Stimulated activated CD4-positive, alpha-beta T cell treated with anti-CD3 and anti-CD28 coated beads, Interleukin-15, amount 100 ng/mL, for 1 hour (primary cell): ENCODE data around the gene RNF123.

Source experiments
- DNase-seq, 2 donors: peaks; one replicate each; pipeline ENCODE4 v3.0.0-alpha.2; 2020; ENCODE audit warnings: low read depth in 1 of 2, low spot score in 1 of 2

The RNF123 gene

DNA sequence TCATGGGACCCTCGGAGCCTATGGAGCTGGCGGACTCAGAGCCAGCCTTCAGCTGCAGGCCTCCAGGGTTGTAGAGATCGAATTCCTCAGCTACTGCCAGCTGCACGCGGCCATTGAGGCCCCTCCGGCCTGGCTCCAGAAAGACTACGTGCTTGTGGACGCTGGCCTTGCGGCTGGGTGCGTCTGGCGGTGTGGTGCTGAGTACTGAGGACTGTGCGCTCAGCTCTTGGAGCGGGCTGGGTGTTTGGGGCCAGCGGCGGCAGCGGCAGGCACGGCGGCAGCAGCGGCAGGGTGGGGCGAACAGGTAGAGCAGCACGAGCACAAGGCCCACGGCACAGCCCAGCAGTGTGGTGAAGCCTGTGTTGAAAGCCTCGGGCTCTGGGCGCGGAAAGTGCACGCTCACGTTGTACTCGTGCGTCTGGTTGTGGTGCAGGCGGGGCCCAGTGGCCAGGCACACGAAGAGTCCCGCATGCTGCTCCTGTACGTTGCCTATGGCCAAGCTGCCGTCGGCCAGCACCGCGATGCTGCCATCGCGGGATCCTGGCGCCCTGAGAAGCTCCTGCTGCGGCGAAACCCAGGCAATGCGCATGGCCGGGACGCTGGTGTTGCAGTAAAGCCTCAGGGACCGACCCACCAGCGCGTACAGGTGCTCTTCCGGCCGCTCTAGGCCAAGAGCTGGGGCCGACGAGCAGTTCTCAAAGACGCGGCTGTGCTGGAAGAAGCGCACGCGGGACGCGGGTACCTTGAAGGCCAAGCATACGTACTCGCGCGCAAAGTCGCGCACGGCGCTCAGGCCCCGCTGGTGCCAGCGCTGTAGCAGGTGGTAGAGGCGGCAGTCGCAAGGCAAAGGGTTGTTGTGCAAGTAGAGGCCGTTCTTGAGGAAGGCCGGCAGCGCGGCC, 28.9 kb downstream of the RNF123 start:
- DNase-seq = no peak

DNA sequence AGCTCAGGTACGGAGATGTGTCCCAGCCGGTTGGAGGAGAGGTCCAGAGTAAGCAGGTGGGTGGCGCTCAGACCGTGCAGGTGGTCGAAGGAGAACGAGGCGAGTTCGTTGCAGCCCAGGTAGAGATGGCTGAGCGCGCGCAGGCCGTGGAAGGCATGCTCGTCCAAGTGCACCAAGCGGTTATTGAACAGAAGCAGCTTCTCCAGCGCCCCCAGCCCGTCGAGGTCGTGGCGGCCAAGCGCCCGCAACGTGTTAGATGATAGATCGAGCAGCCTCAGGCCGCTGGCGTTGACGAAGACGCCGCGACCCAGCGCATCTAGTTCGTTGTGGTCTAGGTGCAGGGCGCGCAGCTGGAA, 29.5 kb downstream of the RNF123 start:
- no peak for DNase-seq

- peak; percentile 72 to 82 for DNase-seq
Measured at GRCh38 chr3:49719214-49719884, 30.0 kb downstream of the RNF123 start, which contains the start of gene AMIGO3. AMIGO3 (minus strand) TSS chr3:49719684; CDS start chr3:49719465, 219 bp downstream.

DNA sequence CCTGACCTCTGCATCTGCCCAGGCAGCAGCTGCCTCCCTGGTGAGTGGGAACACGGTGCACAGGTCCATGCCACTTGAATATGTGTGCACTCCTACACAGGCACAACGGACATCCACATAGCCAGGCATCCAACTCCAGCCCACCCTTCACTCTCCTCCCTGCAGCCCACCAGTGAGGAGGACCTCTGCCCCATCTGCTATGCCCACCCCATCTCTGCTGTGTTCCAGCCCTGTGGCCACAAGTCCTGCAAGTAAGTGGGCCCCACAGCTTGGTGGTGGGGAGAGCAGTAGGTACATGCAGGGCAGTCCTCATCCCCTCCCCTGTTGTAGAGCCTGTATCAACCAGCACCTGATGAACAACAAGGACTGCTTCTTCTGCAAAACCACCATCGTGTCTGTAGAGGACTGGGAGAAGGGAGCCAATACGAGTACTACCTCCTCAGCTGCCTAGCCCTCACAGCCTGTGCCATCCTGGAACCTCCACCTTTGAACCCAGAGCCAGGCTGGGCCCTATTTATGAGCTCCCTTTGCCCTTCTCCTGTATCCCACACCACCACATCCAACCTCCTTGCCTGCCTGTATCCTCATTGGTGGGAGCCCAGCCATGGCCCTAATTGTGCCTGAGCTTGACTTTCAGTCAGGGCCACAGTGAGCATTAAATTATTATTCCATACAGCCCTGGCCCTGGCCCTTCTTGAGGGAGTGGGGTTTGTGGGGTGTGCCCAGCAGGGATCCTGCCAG, 31.7 kb downstream of the RNF123 start:
- no peak for DNase-seq

DNA sequence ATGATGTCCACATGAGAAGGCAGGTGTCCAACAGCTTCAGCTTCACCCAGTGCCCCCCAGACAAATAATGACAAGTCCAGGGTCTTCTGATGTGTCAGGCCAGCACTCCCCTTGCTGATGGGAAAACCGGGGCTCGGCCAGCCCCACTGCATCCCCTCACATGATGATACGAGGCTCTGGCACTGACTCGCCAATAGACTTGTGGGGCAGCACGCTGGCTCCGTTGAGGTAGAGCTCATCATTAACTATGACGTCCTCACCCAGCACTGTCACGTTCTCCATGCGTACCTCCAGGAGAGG, 32.2 kb downstream of the RNF123 start:
- no peak for DNase-seq

- no peak for DNase-seq
Measured at GRCh38 chr3:49721896-49722781, 32.8 kb downstream of the RNF123 start.

- DNase-seq = no peak
Measured at GRCh38 chr3:49722896-49723295, 33.5 kb downstream of the RNF123 start.

GRCh38 chr3:49723296-49723627, 33.9 kb downstream of the RNF123 start:
- DNase-seq = peak; percentile 26 to 34

- peak; percentile 79 to 88 for DNase-seq
Measured at GRCh38 chr3:49723628-49724551, 34.5 kb downstream of the RNF123 start, which contains the start of gene GMPPB. GMPPB (minus strand) TSS chr3:49723951; CDS start chr3:49723726, 225 bp downstream.

DNA sequence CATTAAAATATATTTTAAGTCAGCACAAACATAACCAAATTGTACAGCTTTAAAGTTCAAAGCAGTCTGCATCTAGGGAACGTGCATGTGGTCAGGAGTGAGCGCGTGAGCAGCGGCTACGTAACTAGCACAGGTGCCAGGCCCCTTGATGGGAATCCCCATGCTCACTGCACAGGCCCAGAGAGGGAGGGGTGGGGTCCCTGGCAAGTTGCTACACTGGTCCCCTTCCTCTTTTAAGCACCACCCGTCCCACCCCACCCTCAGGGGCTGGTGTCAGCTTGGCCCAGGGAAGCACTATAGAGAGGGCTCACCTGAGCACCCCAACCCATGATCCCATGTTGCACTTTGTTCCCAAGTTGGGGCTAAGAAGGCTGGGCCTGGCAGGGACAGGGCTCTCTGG, 35.2 kb downstream of the RNF123 start:
- DNase-seq = no peak

DNA sequence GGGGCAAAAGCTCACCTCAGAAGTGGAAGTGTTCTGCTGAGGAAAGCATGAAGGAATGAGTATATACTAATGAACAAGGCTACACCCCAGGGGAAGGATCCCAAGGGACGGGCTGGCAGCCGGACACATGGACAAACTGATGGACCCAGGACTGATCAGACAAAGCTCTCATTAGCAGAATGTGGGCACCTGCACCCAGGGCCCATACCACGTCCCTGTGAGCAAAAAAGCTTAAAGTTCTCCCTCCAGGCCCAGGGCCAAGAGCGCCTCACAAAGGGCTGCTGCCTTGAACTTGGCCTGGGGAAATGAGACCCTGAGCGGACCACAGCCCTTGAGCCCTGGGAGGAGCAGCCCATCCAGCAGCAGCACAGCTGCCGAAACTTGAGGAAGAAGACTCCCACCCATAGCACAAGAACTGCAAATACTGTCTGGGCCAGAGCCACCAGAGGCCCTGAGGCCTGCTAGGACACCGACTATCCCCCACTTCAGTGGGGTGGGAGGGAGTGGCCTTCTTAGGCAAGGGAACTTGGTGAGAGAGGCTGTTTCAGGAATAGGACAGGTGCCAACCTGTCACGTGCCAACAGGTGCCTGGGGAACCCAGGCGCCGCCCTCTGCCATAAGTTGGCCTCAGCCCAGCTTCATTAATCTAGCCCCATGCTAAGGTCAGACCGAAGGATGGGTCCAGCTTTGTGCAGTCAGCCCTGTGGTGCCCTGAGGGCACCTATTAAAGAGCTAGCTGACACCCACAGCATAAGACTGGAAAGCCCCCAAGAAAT, 36.7 kb downstream of the RNF123 start:
- DNase-seq = no peak

DNA sequence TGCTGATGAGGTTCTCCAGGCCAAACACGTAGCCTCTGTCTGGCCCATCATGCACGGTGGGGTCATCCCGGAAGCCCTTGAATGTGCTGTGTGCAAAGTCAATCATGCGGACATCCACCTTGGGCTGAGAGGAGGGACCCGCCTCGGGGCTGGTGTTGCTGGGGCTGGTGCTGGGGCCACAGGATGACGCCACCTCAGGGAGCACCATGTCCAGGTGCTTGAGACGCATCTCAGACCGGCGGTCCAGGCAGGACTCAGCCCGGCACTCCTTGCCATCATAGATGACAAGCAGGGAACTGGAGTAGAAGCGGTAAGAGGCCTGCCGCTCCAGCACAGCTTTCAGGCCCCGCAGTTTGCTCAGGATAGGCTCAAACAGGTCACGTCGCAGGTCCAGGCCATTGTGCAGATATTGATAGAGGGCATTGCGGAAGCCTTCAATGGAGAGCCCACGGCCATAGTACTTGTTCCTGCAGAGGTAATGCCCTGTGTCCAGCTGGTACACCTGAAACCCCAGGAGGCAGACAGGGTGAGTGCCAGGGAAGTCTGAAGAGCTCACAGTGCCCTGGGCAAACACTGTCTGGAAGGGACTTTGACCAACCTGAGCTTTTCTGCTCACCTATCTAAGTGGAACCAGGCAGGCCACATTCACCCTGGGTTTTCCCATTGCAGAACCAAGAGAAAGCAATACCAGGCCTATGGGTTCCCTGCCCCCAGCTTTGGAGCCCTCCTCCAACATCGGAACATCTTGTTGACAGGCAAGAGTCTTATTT, 38.0 kb downstream of the RNF123 start:
- DNase-seq = no peak

- no peak for DNase-seq
Measured at GRCh38 chr3:49727924-49728361, 38.6 kb downstream of the RNF123 start.

DNA sequence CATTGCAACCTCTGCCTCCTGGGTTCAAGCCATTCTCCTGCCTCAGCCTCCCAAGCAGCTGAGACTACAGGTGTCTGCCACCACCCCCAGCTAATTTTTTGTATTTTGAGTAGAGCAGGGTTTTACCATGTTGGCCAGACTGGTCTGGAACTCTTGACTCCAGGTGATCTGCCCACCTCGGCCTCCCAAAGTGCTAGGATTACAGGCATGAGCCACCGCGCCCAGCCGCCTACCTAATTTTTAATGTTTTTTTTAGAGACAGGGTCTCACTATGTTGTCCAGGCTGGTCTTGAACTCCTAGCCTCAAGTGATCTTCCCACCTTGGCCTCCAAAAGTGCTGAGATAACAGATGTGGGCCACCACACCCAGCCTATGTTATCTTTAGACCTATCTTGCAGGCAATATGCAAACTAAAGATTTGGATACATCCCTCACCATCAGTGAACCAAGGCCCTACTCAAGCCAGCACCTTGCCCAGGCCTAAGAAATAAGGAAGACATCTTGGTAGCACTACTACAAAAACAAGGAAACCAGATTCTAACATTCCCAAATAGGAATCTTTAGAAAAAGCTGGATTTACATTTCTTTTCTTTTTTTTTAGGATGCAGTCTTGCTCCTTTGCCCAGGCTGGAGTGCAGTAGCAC, 40.7 kb downstream of the RNF123 start:
- DNase-seq = no peak

DNA sequence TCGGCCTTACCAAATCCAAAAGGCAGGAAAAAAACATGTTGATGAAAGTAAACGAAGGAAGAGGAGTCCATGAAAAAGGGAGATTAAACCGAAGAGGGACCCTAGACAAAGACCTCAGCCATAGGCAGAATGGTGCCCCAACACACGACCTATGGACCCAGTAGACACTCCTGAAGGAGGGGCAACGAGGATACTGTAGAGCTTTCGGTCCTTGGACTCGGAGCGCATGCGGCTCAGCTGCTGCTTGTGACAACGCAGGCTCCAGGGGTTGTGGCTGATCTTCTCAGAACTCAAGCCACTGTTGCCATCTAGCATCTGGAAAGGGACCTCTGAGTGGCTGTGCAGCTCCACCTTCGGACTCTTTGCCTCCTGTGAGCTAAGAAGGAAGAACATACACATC, 43.2 kb downstream of the RNF123 start:
- DNase-seq = no peak

- DNase-seq = no peak
Measured at GRCh38 chr3:49733551-49733950, 44.2 kb downstream of the RNF123 start.

DNA sequence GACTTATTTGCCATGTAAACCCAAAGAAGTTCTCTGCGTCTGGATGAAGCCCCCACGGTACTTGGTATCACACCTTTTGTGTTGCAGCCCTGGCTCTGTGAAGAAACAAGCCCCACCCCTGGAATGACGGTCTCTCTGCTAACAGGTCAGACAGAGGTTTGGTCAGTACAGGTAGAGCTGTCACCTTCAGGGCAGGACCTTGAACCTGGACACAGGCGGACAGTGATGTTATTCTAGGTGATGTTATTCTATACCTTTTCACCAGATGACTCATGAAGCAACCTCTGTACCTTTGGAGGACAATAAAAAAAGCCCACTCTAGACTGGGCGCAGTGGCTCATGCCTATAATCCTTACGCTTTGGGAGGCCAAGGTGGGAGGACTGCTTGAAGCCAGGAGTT, 45.4 kb downstream of the RNF123 start:
- DNase-seq = no peak
